H1 (cell line): Measurements from ENCODE around the gene MAFG. TPM values are rescaled to one million over a fixed set of nuclear protein-coding genes. Genes with fewer than 3 reads are reported as not detected.

Experiments
- ATF3 ChIP-seq: IDR thresholded peaks from 2 replicates; pipeline ENCODE4 v1.6.1; 2011; ENCODE audit warnings: low read depth, mild to moderate bottlenecking, low read length; ENCODE audit not compliant: insufficient read depth
- CBX8 ChIP-seq: fragments of 300-800, 300-1000 bp; sonication (generic); IDR thresholded peaks from 2 replicates; pipeline ENCODE4 v1.7.1; 2016; ENCODE audit warnings: low read depth, low read length, borderline replicate concordance
- CHD7 ChIP-seq: fragments of 300-600 bp; sonication (generic); IDR thresholded peaks from 2 replicates; pipeline ENCODE4 v1.7.1; 2012; ENCODE audit warnings: low read length, moderate library complexity, mild to moderate bottlenecking, inconsistent platforms; ENCODE audit not compliant: insufficient replicate concordance
- CREB1 ChIP-seq: IDR thresholded peaks from 2 replicates; pipeline ENCODE4 v1.6.1; 2012; ENCODE audit warnings: inconsistent platforms
- CTBP2 ChIP-seq: IDR thresholded peaks from 2 replicates; pipeline ENCODE4 v1.7.0; 2011; ENCODE audit warnings: borderline replicate concordance, mild to moderate bottlenecking, moderate library complexity, mixed read lengths, low read length; ENCODE audit not compliant: insufficient read depth, insufficient read length
- E2F6 ChIP-seq: IDR thresholded peaks from 2 replicates; pipeline ENCODE4 v1.6.1; 2012; ENCODE audit warnings: inconsistent platforms
- TAF7 ChIP-seq: optimal IDR thresholded peaks from 2 replicates; pipeline ENCODE3; 2011; ENCODE audit warnings: low read depth, mild to moderate bottlenecking, inconsistent platforms, low read length, moderate library complexity, borderline replicate concordance
- TBP ChIP-seq: IDR thresholded peaks from 2 replicates; pipeline ENCODE4 v1.6.1; 2011; ENCODE audit warnings: low read depth, low read length, improper control_type of control experiment
- YY1 ChIP-seq: IDR thresholded peaks from 2 replicates; pipeline ENCODE4 v1.6.1; 2011; ENCODE audit warnings: low read depth, mild to moderate bottlenecking, low read length
- polyA plus RNA-seq, 7 experiments: library from polyadenylated mRNA; depleted of rRNA in 3 of 7; stranded (reverse) in 5 of 7; unstranded in 2 of 7; fragments of >200 nt in 5 of 7; fragments of 200-250 nt in 2 of 7; gene quantifications; 1 replicate in 5 of 7; 2 replicates in 1 of 7; 4 replicates in 1 of 7; pipeline versions ENCODE4 v1.2.1 to v1.2.3, GENCODE V29; 2011 to 2013; ENCODE audit warnings: missing spikeins in 2 of 7, mixed read lengths in 2 of 7
- total RNA-seq: library from RNA; stranded (reverse); fragmentation: NEBNext Ultra II Directional; extraction: Animal tissue kit (Norgen Biotek cat#: 25700); gene quantifications from 2 replicates; pipeline ENCODE4 v1.2.1, GENCODE V29; 2021

MAFG gene
- total and polyA plus RNA-seq, 2 of the 8 experiments (the other 6 are each of a cell fraction or from before 2014, with no cell fraction given): 25.5 to 26.9 TPM

- TF ChIP-seq CHD7 (no peak), CTBP2 (no peak), CREB1 (no peak), E2F6 (peak; percentile 22; the same call in 1 of the 2 replicates), ATF3 (no peak), CBX8 (no peak), TBP (no peak), YY1 (no peak), TAF7 (no peak)
These were observed 24.7 kb downstream of the MAFG start (continued) for GRCh38 chr17:81902653-81903414.
